ENCODE data around the gene MORC1.

MORC1 gene

DNA sequence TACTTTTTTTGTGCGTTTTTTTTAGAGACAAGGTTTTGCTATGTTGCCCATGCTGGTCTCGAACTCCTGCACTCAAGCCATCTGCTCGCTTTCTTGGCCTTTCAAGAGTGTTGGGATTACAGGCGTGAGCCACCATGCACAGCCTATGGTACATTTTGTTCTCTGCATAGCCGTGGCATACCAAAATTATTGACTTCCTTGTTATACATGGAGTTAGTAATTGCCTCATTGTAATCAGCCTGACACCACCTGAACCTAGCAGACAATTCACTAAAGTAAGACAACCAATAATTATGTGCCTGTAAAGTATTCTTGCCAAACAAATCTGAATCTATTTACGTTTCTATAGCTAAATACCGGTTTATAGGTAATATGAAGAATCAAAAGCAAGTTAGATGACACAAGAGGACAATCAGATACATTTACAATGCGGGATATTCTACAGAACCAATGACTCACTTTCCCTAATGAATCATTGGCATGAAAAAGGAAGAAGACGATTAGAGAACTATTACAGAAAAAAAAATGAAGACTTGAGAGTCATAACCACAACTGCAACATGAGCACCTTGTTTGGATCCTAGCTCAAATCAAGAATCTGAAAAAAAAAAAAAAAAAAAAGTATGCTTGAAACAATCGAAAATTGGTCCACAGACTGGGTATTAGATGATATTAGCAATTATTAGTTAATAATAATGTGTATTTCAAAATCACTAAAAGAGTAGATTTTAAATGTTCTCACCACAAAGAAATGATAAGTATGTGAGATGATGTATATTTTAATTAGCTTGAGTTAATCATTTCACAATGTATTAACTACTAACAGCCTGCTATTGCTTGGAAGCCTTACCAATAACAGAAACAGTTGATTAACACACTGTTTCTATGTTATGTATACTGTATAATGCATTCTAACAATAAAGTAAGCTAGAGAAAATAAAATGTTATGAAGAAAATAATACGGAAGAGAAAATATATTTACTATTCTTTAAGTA, 171.3 kb downstream of the MORC1 start:
- no peak for DNase-seq (ENCODE audit: low read depth)

GRCh38 chr3:108940568-108941263, 177.2 kb downstream of the MORC1 start:
- DNase-seq (ENCODE audit: low read depth) = no peak

- no peak for DNase-seq (ENCODE audit: low read depth)
Observed at GRCh38 chr3:108940166-108940565, 177.8 kb downstream of the MORC1 start.

DNA sequence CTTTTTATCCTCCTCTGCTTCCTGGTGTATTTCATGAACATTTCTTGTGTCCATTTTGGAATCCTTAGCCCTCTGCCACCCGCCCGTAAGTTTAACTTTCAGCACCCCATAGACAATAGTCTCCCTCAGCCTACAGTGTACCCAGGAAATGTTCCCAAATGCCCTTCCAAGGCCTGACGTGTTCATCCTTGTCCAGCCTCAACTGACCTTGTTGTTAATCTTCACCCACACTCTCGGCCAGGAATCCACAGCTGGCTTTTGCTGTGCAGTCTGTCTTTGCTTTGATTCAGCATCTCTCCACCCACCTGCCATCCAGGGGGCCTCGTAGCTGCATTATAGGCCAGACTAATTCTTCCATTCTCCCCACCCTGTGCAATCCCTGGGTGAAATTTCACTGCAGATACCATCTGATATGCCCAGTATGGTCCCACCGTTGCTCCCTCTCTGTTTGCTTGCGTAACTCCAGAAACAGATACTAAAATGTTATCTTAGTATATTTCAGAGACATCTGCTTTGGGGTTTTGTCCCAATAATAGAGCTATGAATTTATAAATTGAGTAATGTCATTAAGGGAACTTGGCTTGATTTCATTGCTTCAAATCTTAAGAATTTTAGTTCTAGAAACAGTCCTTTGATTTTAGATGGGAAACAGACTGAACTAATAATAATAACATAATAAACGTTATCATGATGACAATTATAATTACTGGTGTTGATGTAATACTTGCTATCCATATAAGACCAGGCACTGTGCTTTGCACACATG, 180.8 kb downstream of the MORC1 start:
- no peak for DNase-seq (ENCODE audit: low read depth)

GRCh38 chr3:108931035-108931434, 186.9 kb downstream of the MORC1 start:
- DNase-seq (ENCODE audit: low read depth) = no peak

- no peak for DNase-seq (ENCODE audit: low read depth)
Observed at GRCh38 chr3:108918866-108919265, 199.1 kb downstream of the MORC1 start.

- DNase-seq (ENCODE audit: low read depth) = peak; percentile 24
Observed at GRCh38 chr3:108914774-108915641, 202.9 kb downstream of the MORC1 start.

DNA sequence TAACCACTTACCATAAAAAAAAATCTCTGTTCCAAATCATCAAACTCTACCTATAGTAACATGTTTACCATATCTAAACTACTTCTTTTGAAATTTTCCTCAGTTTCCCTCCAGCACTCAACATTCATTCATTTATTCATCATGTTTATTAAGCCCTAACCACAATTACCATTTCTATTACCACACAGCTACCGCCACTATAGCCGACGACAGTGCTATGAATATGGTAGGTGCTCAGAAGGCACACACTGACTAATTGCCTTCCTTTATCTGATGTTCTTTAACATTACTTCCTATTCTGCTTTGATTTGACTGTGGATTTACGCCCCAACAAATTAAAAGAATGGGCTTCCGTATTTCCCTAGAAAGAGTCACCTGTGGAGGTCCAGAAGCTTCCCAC, 208.1 kb downstream of the MORC1 start:
- no peak for DNase-seq (ENCODE audit: low read depth)

Data from GM04504 (cell line).